WTC11 (cell line): ENCODE results near the gene F10. TPM values are rescaled to one million over a fixed set of nuclear protein-coding genes. Genes with fewer than 3 reads are reported as not detected.

Source experiments
- ATAC-seq: fragments of 200-7000 bp; cut with Tn5 transposase; 2 replicates; pipeline ENCODE4 v1.10.0; 2021; ENCODE audit warnings: mild to moderate bottlenecking, moderate library complexity
- CTCF ChIA-PET: fragments of 300-600 bp; sonication (Branson Sonifier 250); formaldehyde crosslinking; loops from one replicate; lab custom pipeline; 2021; ENCODE audit warnings: antibody characterized with exemption; lab: Charles Lee
- POLR2A ChIA-PET: fragments of 350-600 bp; sonication (Branson Sonifier 250); formaldehyde crosslinking; loops from one replicate; lab custom pipeline; 2021; ENCODE audit warnings: antibody characterized with exemption; lab: Charles Lee
- DNase-seq: peaks from one replicate; pipeline ENCODE4 v3.0.0; 2021; ENCODE audit warnings: low spot score
- H3K27ac Mint-ChIP-seq: 2 replicates; pipeline ENCODE4 v1.8.0; 2021; ENCODE audit warnings: mixed read lengths
- H3K27me3 Mint-ChIP-seq: 2 replicates; pipeline ENCODE4 v1.8.0; 2021; ENCODE audit warnings: low read depth, mild to moderate bottlenecking, moderate library complexity, mixed read lengths
- H3K36me3 Mint-ChIP-seq: 2 replicates; pipeline ENCODE4 v1.8.0; 2021; ENCODE audit warnings: mixed read lengths
- H3K4me1 Mint-ChIP-seq: 2 replicates; pipeline ENCODE4 v1.8.0; 2022; ENCODE audit warnings: mixed read lengths
- H3K4me3 Mint-ChIP-seq: 2 replicates; pipeline ENCODE4 v1.8.0; 2021; ENCODE audit warnings: mild to moderate bottlenecking, moderate library complexity, mixed read lengths
- H3K9me3 Mint-ChIP-seq: 2 replicates; pipeline ENCODE4 v1.8.0; 2021; ENCODE audit warnings: mixed read lengths
- CREM ChIP-seq: sonication (generic); formaldehyde crosslinking; IDR thresholded peaks from 2 replicates; pipeline ENCODE4 v1.8.1; 2022; ENCODE audit warnings: mild to moderate bottlenecking, missing genetic modification reagents, moderate library complexity
- ETV6 ChIP-seq: sonication (generic); formaldehyde crosslinking; IDR thresholded peaks from 2 replicates; pipeline ENCODE4 v1.8.1; 2022; ENCODE audit warnings: mild to moderate bottlenecking, missing genetic modification reagents
- FOXJ3 ChIP-seq: sonication (generic); formaldehyde crosslinking; IDR thresholded peaks from 2 replicates; pipeline ENCODE4 v1.9.0; 2021; ENCODE audit warnings: missing genetic modification reagents, mild to moderate bottlenecking, borderline replicate concordance
- FOXK1 ChIP-seq: sonication (generic); formaldehyde crosslinking; IDR thresholded peaks from 2 replicates; pipeline ENCODE4 v1.8.0; 2022; ENCODE audit warnings: mild to moderate bottlenecking, moderate library complexity, missing genetic modification reagents
- FOXP4 ChIP-seq: sonication (generic); formaldehyde crosslinking; IDR thresholded peaks from 2 replicates; pipeline ENCODE4 v1.8.0; 2022; ENCODE audit warnings: mild to moderate bottlenecking, missing genetic modification reagents
- GTF2I ChIP-seq: fragments of 250-450 bp; sonication (Bioruptor Pico); conservative IDR thresholded peaks from 2 replicates; pipeline ENCODE4 v1.4.0; 2021; ENCODE audit warnings: mild to moderate bottlenecking
- HMGA2 ChIP-seq: fragments of 250-450 bp; sonication (Bioruptor Pico); IDR thresholded peaks from 2 replicates; pipeline ENCODE4 v1.4.0; 2021; ENCODE audit warnings: mild to moderate bottlenecking, moderate library complexity
- JAZF1 ChIP-seq: fragments of 250-450 bp; sonication (Bioruptor Pico); IDR thresholded peaks from 2 replicates; pipeline ENCODE4 v1.9.0; 2021; ENCODE audit warnings: moderate library complexity, mild to moderate bottlenecking, inconsistent platforms
- KAT7 ChIP-seq: sonication (generic); formaldehyde crosslinking; IDR thresholded peaks from 2 replicates; pipeline ENCODE4 v1.8.1; 2023; ENCODE audit warnings: missing genetic modification reagents, mild to moderate bottlenecking, borderline replicate concordance
- NFYB ChIP-seq: sonication (generic); formaldehyde crosslinking; conservative IDR thresholded peaks from 2 replicates; pipeline ENCODE4 v1.8.0; 2022; ENCODE audit warnings: low read depth, missing genetic modification reagents
- RORB ChIP-seq: fragments of 250-450 bp; sonication (Bioruptor Pico); IDR thresholded peaks from 2 replicates; pipeline ENCODE4 v1.9.0; 2021; ENCODE audit warnings: mild to moderate bottlenecking
- SMAD4 ChIP-seq: sonication (generic); formaldehyde crosslinking; IDR thresholded peaks from 2 replicates; pipeline ENCODE4 v1.8.0; 2022; ENCODE audit warnings: mild to moderate bottlenecking, missing genetic modification reagents
- TEAD1 ChIP-seq: sonication (generic); formaldehyde crosslinking; IDR thresholded peaks from 2 replicates; pipeline ENCODE4 v1.8.0; 2022; ENCODE audit warnings: mild to moderate bottlenecking, missing genetic modification reagents
- ZNF138 ChIP-seq: sonication (generic); formaldehyde crosslinking; conservative IDR thresholded peaks from 2 replicates; pipeline ENCODE4 v1.8.1; 2022; ENCODE audit warnings: mild to moderate bottlenecking, moderate library complexity, missing genetic modification reagents
- ZNF396 ChIP-seq: fragments of 250-450 bp; sonication (Bioruptor Pico); IDR thresholded peaks from 2 replicates; pipeline ENCODE4 v1.8.0; 2021; ENCODE audit warnings: mild to moderate bottlenecking, moderate library complexity, borderline replicate concordance
- ZNF423 ChIP-seq: fragments of 250-450 bp; sonication (Bioruptor Pico); IDR thresholded peaks from 2 replicates; pipeline ENCODE4 v2.1.2; 2022; ENCODE audit warnings: mild to moderate bottlenecking, moderate library complexity
- ZNF532 ChIP-seq: fragments of 250-450 bp; sonication (Bioruptor Pico); IDR thresholded peaks from 2 replicates; pipeline ENCODE4 v1.9.0; 2021; ENCODE audit warnings: mild to moderate bottlenecking, borderline replicate concordance
- total RNA-seq: library from RNA; stranded (reverse); gene quantifications from 3 replicates; pipeline ENCODE4 v1.2.3, GENCODE V29; 2021
- TF ChIP-seq, protein P1 (sequence below): sonication (generic); formaldehyde crosslinking; IDR thresholded peaks from 2 replicates; pipeline ENCODE4 v1.8.1; 2022; ENCODE audit warnings: mild to moderate bottlenecking, moderate library complexity, missing genetic modification reagents
- TF ChIP-seq, protein P2 (sequence below): sonication (generic); formaldehyde crosslinking; IDR thresholded peaks from 2 replicates; pipeline ENCODE4 v1.8.1; 2022; ENCODE audit warnings: low read depth, missing genetic modification reagents, borderline replicate concordance
- TF ChIP-seq, protein P3 (sequence below): fragments of 250-450 bp; sonication (Bioruptor Pico); conservative IDR thresholded peaks from 2 replicates; pipeline ENCODE4 v1.9.0; 2021; ENCODE audit warnings: mild to moderate bottlenecking

Gene F10
- total RNA-seq, 1 experiment from 2014 or later: 0.87 TPM

GRCh38 chr13:113105032-113105920, 17.3 kb upstream of the F10 start, which contains the start of gene F7 (continued):
- TF ChIP-seq ZNF396 (CRISPR knock-in tag) (no peak), ZNF532 (CRISPR knock-in tag) (no peak), GTF2I (CRISPR knock-in tag) (no peak), HMGA2 (CRISPR knock-in tag) (no peak)

GRCh38 chr13:113105921-113106452, 16.6 kb upstream of the F10 start:
- ATAC-seq (no peak), DNase-seq (no peak)
- H3K27ac Mint-ChIP-seq: no peak overlapping the region
- H3K4me1 Mint-ChIP-seq: peaks cover 11% of the 10 kb centered on the region
- ChIA-PET POLR2A (interaction anchor here (0.8 kb wide), 1 partner anchor 16 kb away, joined by 3 read pairs; no protein-coding TSS in a partner anchor), CTCF (no interaction called here)
- H3K27me3 Mint-ChIP-seq: peaks cover 15% of the 10 kb centered on the region
- no peaks in the 10 kb centered on the region for H3K36me3 Mint-ChIP-seq
- no peaks in the 10 kb centered on the region for H3K9me3 Mint-ChIP-seq
- no peak for TF ChIP-seq ZNF138 (CRISPR knock-in tag)
- no peak for TF ChIP-seq RORB (CRISPR knock-in tag)
- no peak for TF ChIP-seq JAZF1 (CRISPR knock-in tag)
- TF ChIP-seq SMAD4 (CRISPR knock-in tag): no peak
- no peak for TF ChIP-seq NFYB (CRISPR knock-in tag)
- TF ChIP-seq FOXJ3 (CRISPR knock-in tag): no peak
- no peak for TF ChIP-seq TEAD1 (CRISPR knock-in tag)
- TF ChIP-seq ETV6 (CRISPR knock-in tag): no peak
- no peak for TF ChIP-seq ZNF423
- TF ChIP-seq, protein P1, sequence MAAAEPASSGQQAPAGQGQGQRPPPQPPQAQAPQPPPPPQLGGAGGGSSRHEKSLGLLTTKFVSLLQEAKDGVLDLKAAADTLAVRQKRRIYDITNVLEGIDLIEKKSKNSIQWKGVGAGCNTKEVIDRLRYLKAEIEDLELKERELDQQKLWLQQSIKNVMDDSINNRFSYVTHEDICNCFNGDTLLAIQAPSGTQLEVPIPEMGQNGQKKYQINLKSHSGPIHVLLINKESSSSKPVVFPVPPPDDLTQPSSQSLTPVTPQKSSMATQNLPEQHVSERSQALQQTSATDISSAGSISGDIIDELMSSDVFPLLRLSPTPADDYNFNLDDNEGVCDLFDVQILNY: no peak
- TF ChIP-seq, protein P2, sequence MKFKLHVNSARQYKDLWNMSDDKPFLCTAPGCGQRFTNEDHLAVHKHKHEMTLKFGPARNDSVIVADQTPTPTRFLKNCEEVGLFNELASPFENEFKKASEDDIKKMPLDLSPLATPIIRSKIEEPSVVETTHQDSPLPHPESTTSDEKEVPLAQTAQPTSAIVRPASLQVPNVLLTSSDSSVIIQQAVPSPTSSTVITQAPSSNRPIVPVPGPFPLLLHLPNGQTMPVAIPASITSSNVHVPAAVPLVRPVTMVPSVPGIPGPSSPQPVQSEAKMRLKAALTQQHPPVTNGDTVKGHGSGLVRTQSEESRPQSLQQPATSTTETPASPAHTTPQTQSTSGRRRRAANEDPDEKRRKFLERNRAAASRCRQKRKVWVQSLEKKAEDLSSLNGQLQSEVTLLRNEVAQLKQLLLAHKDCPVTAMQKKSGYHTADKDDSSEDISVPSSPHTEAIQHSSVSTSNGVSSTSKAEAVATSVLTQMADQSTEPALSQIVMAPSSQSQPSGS (CRISPR knock-in tag): no peak
- TF ChIP-seq, protein P3, sequence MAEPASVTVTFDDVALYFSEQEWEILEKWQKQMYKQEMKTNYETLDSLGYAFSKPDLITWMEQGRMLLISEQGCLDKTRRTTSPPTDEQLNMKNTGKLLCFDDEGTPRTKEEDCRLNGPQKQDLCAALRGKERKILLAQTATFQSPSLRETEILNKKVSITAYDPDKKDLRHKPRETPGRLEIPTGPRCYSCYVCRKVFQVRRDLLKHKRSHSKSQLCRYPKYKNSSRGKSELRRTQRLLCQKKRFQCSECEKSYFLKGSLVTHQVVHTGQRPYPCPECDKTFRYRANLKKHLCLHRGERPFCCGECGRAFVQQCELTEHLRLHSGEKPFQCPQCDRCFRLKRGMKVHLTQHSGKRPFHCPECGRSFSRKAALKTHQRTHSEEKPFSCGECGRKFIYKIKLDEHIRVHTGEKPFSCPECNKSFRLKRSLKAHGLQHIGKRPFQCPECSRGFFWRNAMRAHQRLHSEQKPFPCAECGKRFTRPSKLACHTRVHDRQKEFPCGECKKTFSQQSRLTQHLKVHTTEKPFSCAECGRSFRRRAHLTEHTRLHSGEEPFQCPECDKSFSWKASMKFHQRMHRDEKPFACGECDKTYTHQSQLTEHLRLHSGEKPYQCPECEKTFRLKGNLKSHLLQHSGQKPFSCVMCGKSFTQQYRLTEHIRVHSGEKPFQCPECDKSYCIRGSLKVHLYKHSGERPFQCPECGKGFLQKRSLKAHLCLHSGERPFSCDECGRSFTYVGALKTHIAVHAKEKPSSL (CRISPR knock-in tag): no peak
- TF ChIP-seq CREM: no peak
- no peak for TF ChIP-seq FOXK1 (CRISPR knock-in tag)
- TF ChIP-seq ZNF396 (CRISPR knock-in tag): no peak
- no peak for TF ChIP-seq KAT7 (CRISPR knock-in tag)
- TF ChIP-seq FOXP4 (CRISPR knock-in tag): no peak
- TF ChIP-seq, all 79 proteins: peak for 0
- H3K4me3 Mint-ChIP-seq: no peak overlapping the region
